Ectodermal cell (in vitro differentiated cells): ENCODE results near the gene NASP.

Experiments used
- H3K27ac ChIP-seq: 2 replicates; pipeline ENCODE4 v1.7.0; 2013; ENCODE audit warnings: mild to moderate bottlenecking, low read depth, low read length; ENCODE audit not compliant: insufficient read depth, poor library complexity, severe bottlenecking
- H3K27me3 ChIP-seq: 2 replicates; pipeline ENCODE4 v1.7.0; 2013; ENCODE audit warnings: mild to moderate bottlenecking, low read length; ENCODE audit not compliant: insufficient read depth, control insufficient read depth, poor library complexity, severe bottlenecking
- H3K36me3 ChIP-seq: one replicate; pipeline ENCODE4 v1.7.0; 2013; ENCODE audit warnings: low read length; ENCODE audit not compliant: control insufficient read depth, insufficient read depth
- H3K4me1 ChIP-seq: one replicate; pipeline ENCODE4 v1.7.0; 2013; ENCODE audit warnings: low read length; ENCODE audit not compliant: control insufficient read depth, insufficient read depth
- H3K4me3 ChIP-seq: 2 replicates; pipeline ENCODE4 v1.7.0; 2013; ENCODE audit warnings: low read depth, low read length, control low read depth; ENCODE audit not compliant: insufficient read depth
- H3K9me3 ChIP-seq: 2 replicates; pipeline ENCODE4 v1.7.0; 2013; ENCODE audit warnings: mild to moderate bottlenecking, low read length, moderate library complexity; ENCODE audit not compliant: control insufficient read depth
- WGBS, 2 experiments: methylation state at CpG; one replicate each; pipeline ENCODE4 v1.1.7; 2013; ENCODE audit warnings: missing lambda C conversion rate in 2 of 2; 5-methylcytosine and 5-hydroxymethylcytosine counted together

The NASP gene

GRCh38 chr1:45666836-45667235 lies 83.0 kb downstream of the NASP start:
- H3K9me3 ChIP-seq, result no peaks in the 10 kb centered on the region
- no peaks in the 10 kb centered on the region for H3K4me1 ChIP-seq
- WGBS, 2 experiments, result 90 to 97% methylated on average over 1 to 2 of the region's 2 CpGs
- no peaks in the 10 kb centered on the region for H3K36me3 ChIP-seq
- H3K27me3 ChIP-seq, result no peaks in the 10 kb centered on the region
- H3K27ac ChIP-seq, result no peak overlapping the region
- H3K4me3 ChIP-seq, result no peak overlapping the region

GRCh38 chr1:45667321-45668111 lies 83.7 kb downstream of the NASP start:
- WGBS, 2 experiments, result 87 to 91% methylated on average over 6 of the region's 8 CpGs

More at GRCh38 chr1:45667321-45668111, 83.7 kb downstream of the NASP start:
- Histone ChIP-seq H3K36me3 (no peaks in the 10 kb centered on the region), H3K27me3 (no peaks in the 10 kb centered on the region), H3K27ac (no peak overlapping the region), H3K9me3 (no peaks in the 10 kb centered on the region), H3K4me1 (no peaks in the 10 kb centered on the region), H3K4me3 (no peak overlapping the region)
